HG03097 (cell line): ENCODE measurements around the gene MYBPH.
A peak's percentile ranks its signal among the peaks of the same experiment; 100 is the strongest.

ENCODE experiments used
- ATAC-seq: cut with Tn5 transposase; IDR thresholded peaks from one replicate; pipeline ENCODE4 v1.9.1; 2021; ENCODE audit not compliant: unreplicated experiment, low FRiP score

The MYBPH gene

GRCh38 chr1:203180611-203181330, 5.1 kb upstream of the MYBPH start:
- ATAC-seq, result no peak

- no peak for ATAC-seq
These were observed 4.0 kb upstream of the MYBPH start for GRCh38 chr1:203179667-203180005.

GRCh38 chr1:203178821-203179666, 3.4 kb upstream of the MYBPH start:
- ATAC-seq, result no peak

- ATAC-seq, result no peak
These were observed 2.5 kb upstream of the MYBPH start for GRCh38 chr1:203178083-203178482.

- ATAC-seq, result no peak
These were observed 1.9 kb upstream of the MYBPH start for GRCh38 chr1:203177470-203178039.

- ATAC-seq, result no peak
These were observed 1.4 kb upstream of the MYBPH start for GRCh38 chr1:203177036-203177405.

- no peak for ATAC-seq
These were observed 828 bp upstream of the MYBPH start for GRCh38 chr1:203176273-203177035.

- no peak for ATAC-seq
These were observed 208 bp upstream of the MYBPH start for GRCh38 chr1:203175827-203176241.

GRCh38 chr1:203174324-203174985, 1.2 kb downstream of the MYBPH start:
- ATAC-seq, result no peak

GRCh38 chr1:203173566-203173965, 2.1 kb downstream of the MYBPH start:
- ATAC-seq, result peak; percentile 85

- no peak for ATAC-seq
These were observed 2.5 kb downstream of the MYBPH start for GRCh38 chr1:203173011-203173555.

GRCh38 chr1:203172184-203173010, 3.2 kb downstream of the MYBPH start:
- no peak for ATAC-seq

GRCh38 chr1:203171341-203172183, 4.1 kb downstream of the MYBPH start:
- no peak for ATAC-seq

GRCh38 chr1:203170625-203171330, 4.8 kb downstream of the MYBPH start:
- ATAC-seq, result no peak

GRCh38 chr1:203169770-203170520, 5.7 kb downstream of the MYBPH start:
- ATAC-seq, result no peak

GRCh38 chr1:203168991-203169390, 6.6 kb downstream of the MYBPH start:
- ATAC-seq, result no peak

GRCh38 chr1:203168256-203168786, 7.3 kb downstream of the MYBPH start:
- ATAC-seq, result no peak
